OCI-LY3 (cell line): ENCODE measurements around the gene WHRN.

Experiments used
- EZH2phosphoT487 ChIP-seq: fragments of 200-600 bp; shearing (Covaris generic); IDR thresholded peaks from 2 replicates; pipeline ENCODE4 v1.6.1; 2018; ENCODE audit warnings: antibody characterized with exemption, mixed run types, low read depth
- TF ChIP-seq, protein P1 (sequence below): fragments of 200-600, 300-600 bp; sonication (generic); IDR thresholded peaks from 2 replicates; pipeline ENCODE4 v1.5.1; 2014; ENCODE audit warnings: antibody characterized with exemption, low read length, low read depth

DNA sequence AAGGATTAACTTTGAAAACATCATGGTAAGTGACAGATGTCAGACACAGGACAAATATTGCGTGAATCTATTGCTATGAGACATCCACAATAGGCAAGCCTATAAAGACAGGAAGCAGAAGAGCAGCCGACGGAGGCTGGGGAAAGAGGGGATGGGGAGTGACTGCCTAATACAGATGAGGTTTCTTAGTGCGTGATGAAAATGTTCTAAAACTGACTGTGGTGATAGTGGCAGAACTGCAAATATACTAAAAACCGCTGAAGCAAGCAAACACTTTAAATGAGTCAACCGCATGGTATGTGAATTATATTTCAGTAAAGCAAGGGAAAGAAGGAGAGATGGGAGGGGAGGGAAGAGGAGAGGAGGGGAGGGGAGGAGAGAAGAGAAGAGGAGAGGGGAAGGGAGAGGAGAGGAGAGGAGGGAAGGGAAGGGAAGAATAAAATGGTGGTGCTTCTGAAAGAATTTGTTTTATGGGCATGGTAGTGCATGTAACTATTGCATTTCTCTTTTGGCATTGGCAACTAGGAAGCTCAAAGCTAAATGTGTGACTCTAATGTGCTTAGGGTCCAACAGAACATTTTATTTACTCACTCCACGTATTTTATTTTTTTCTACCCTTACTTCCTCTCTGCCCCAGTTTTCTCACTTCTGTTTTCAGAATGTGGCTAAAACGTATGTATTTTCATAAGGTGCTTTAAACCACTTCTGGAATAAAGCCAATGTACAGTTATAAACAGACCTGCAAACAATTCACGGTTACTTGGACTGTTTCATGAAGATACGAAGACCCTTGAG lies 138.7 kb downstream of the WHRN start:
- TF ChIP-seq, protein P1, sequence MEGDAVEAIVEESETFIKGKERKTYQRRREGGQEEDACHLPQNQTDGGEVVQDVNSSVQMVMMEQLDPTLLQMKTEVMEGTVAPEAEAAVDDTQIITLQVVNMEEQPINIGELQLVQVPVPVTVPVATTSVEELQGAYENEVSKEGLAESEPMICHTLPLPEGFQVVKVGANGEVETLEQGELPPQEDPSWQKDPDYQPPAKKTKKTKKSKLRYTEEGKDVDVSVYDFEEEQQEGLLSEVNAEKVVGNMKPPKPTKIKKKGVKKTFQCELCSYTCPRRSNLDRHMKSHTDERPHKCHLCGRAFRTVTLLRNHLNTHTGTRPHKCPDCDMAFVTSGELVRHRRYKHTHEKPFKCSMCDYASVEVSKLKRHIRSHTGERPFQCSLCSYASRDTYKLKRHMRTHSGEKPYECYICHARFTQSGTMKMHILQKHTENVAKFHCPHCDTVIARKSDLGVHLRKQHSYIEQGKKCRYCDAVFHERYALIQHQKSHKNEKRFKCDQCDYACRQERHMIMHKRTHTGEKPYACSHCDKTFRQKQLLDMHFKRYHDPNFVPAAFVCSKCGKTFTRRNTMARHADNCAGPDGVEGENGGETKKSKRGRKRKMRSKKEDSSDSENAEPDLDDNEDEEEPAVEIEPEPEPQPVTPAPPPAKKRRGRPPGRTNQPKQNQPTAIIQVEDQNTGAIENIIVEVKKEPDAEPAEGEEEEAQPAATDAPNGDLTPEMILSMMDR = no peak
- no peak for TF ChIP-seq EZH2phosphoT487
